Stimulated activated CD4-positive, alpha-beta T cell treated with anti-CD3 and anti-CD28 coated beads, Interleukin-2, amount 100 ng/mL, for 48 hours (primary cell): Measurements from ENCODE around the gene GNB5.
"Not testable (repeated sequence)": the region's sequence is repeated elsewhere in the genome, so short reads cannot be mapped to it uniquely, and the experiment has no call there.

Experiments used
- DNase-seq, 2 donors: peaks; one replicate each; pipeline ENCODE4 v3.0.0-alpha.2; 2020

Gene GNB5

GRCh38 chr15:52111517-52112202 is 79.5 kb downstream of the GNB5 start:
- no peak for DNase-seq

GRCh38 chr15:52109559-52110451 is 81.4 kb downstream of the GNB5 start:
- no peak for DNase-seq

- no peak for DNase-seq
Measured at GRCh38 chr15:52107238-52107637, 84.0 kb downstream of the GNB5 start.

GRCh38 chr15:52106641-52107040 is 84.6 kb downstream of the GNB5 start:
- no peak for DNase-seq

GRCh38 chr15:52105846-52106245 is 85.3 kb downstream of the GNB5 start:
- no peak for DNase-seq

GRCh38 chr15:52104532-52105004 is 86.6 kb downstream of the GNB5 start:
- DNase-seq, result no peak

- no peak for DNase-seq
Measured at GRCh38 chr15:52103217-52104207, 87.7 kb downstream of the GNB5 start.

- DNase-seq, result no peak
Measured at GRCh38 chr15:52102463-52102862, 88.7 kb downstream of the GNB5 start.

- no peak for DNase-seq
Measured at GRCh38 chr15:52101542-52102323, 89.5 kb downstream of the GNB5 start.

GRCh38 chr15:52100807-52101442 is 90.3 kb downstream of the GNB5 start:
- DNase-seq, result no peak

- no peak for DNase-seq
Measured at GRCh38 chr15:52099651-52100272, 91.4 kb downstream of the GNB5 start.

- no peak for DNase-seq
Measured at GRCh38 chr15:52098323-52098722, 92.9 kb downstream of the GNB5 start.

GRCh38 chr15:52097180-52097579 is 94.0 kb downstream of the GNB5 start:
- no peak for DNase-seq

- DNase-seq, result not testable (repeated sequence)
Measured at GRCh38 chr15:52096536-52096935, 94.7 kb downstream of the GNB5 start.

- no peak for DNase-seq
Measured at GRCh38 chr15:52095597-52096262, 95.5 kb downstream of the GNB5 start.

- no peak for DNase-seq
Measured at GRCh38 chr15:52094811-52095584, 96.2 kb downstream of the GNB5 start.

GRCh38 chr15:52093539-52094510 is 97.4 kb downstream of the GNB5 start:
- DNase-seq, result no peak

- DNase-seq, result no peak
Measured at GRCh38 chr15:52093167-52093538, 98.0 kb downstream of the GNB5 start.
